ENCODE measurements around the gene SKI. TPM values are rescaled to one million over a fixed set of nuclear protein-coding genes. Genes with fewer than 3 reads are reported as not detected.

SKI gene
- total and polyA plus RNA-seq, 9 of the 15 experiments (the other 6 are each of a cell fraction or from before 2014, with no cell fraction given): 0.10 to 60.5 (median 4.6) TPM

- in situ Hi-C loops (cut with MboI): no loop called here
These were observed 94.0 kb downstream of the SKI start for GRCh38 chr1:2322065-2322571.

More at GRCh38 chr1:2322065-2322571, 94.0 kb downstream of the SKI start:
- TF ChIP-seq YBX1 (IDR thresholded peaks at IDR 0.05) (no peak), BRF2 (IDR thresholded peaks at IDR 0.05; ENCODE audit: borderline replicate concordance, insufficient read depth, insufficient read length) (no peak), UBTF (IDR thresholded peaks at IDR 0.05; ENCODE audit: borderline replicate concordance in 1 of 2, low read depth in 2 of 2, low read length in 2 of 2) (0 out of 4 replicates have a peak, but pooled peaks of 1 of the 2 experiments have one; percentile 6)
- Histone ChIP-seq H4K20me1 (replicated peaks; ENCODE audit: control insufficient read depth, insufficient read depth, low read length) (0 out of 2 replicates have a peak, but pooled peaks cover 5% of the 10 kb centered on the region), H3K4me2 (ENCODE audit: insufficient read depth, low read length) (no peak overlapping the region), H3K9me1 (ENCODE audit: control insufficient read depth, insufficient read depth, low read length) (no peaks in the 10 kb centered on the region), H3K79me2 (ENCODE audit: control insufficient read depth, insufficient read depth, low read length) (no peaks in the 10 kb centered on the region), H3K27ac (ENCODE audit: extremely low read depth, low read depth, low read length) (no peak overlapping the region), H2AFZ (ENCODE audit: low read depth, low read length) (no peak overlapping the region), H3K9me3 (replicated peaks; ENCODE audit: control insufficient read depth, insufficient read depth, low read depth, low read length) (no peaks in the 10 kb centered on the region), H3K36me3 (ENCODE audit: control insufficient read depth, insufficient read depth, low read length) (no peaks in the 10 kb centered on the region), H3K4me1 (replicated peaks in 1 of 2; ENCODE audit: control insufficient read depth in 2 of 2, insufficient read depth in 2 of 2, low read length in 2 of 2) (peaks cover 0 to 70% of the 10 kb centered on the region in 2 experiments; a peak in 3 of 5 replicates), H3K4me3 (no peak overlapping the region), H3K9ac (ENCODE audit: insufficient read depth in 1 of 2, low read depth in 2 of 2, low read length in 2 of 2) (no peak overlapping the region), H3K27me3 (ENCODE audit: control insufficient read depth in 2 of 2, insufficient read depth in 2 of 2, low read length in 2 of 2) (peaks cover 65 to 95% of the 10 kb centered on the region in 2 experiments)
- DNase-seq (ENCODE audit: extremely low read depth in 1 of 4, low spot score in 3 of 4) (no peak), FAIRE-seq (no peak), ATAC-seq (no peak)
- ChIA-PET CTCF (ENCODE audit: low intra/inter-chr PET ratio) (no interaction called here), POLR2A (no interaction called here)
- intact Hi-C loops (cut with micrococcal nuclease): no loop called here
- 10% methylated on average over 30 of the region's 30 CpGs for WGBS (ENCODE audit: insufficient coverage, low coverage, missing lambda C conversion rate)
- no TSS peak for BruUV-seq (replicated peaks)

Data from K562 (cell line).